Nucleus accumbens (tissue), 56 donors: ENCODE results near the gene MTERF4.

Experiments used
- DNase-seq, 56 donors: peaks; one replicate each; lab custom pipeline; 2025; lab: John Stamatoyannopoulos, UW

The MTERF4 gene

DNA sequence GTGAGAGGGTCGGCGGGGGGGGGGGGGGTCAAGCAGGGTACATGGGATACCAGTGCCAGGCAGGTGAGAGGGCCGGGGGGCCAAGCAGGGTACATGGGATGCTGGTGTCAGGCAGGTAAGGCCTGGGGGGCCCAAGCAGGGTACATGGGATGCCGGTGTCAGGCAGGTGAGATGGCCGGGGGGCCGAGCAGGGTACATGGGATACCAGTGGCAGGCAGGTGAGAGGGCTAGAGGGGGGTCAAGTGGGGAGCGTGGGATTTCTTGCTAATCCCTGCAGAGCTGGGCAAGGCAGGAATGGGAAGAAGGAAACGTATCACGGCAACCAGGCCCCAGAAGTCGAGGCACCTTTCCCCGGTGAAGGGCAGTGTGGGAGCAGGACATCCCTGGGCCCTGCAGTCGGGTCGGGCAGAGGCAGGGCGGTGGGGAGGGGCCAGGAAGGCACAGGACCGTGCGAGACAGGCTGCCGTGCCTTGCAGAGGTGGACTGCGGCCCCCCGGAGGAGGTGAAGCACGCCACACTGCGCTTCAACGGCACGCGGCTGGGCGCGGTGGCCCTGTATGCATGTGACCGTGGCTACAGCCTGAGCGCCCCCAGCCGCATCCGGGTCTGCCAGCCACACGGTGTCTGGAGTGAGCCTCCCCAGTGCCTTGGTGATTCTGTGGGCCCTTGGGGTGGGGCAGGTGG is 49.3 kb downstream of the MTERF4 start:
- no peak for DNase-seq

DNA sequence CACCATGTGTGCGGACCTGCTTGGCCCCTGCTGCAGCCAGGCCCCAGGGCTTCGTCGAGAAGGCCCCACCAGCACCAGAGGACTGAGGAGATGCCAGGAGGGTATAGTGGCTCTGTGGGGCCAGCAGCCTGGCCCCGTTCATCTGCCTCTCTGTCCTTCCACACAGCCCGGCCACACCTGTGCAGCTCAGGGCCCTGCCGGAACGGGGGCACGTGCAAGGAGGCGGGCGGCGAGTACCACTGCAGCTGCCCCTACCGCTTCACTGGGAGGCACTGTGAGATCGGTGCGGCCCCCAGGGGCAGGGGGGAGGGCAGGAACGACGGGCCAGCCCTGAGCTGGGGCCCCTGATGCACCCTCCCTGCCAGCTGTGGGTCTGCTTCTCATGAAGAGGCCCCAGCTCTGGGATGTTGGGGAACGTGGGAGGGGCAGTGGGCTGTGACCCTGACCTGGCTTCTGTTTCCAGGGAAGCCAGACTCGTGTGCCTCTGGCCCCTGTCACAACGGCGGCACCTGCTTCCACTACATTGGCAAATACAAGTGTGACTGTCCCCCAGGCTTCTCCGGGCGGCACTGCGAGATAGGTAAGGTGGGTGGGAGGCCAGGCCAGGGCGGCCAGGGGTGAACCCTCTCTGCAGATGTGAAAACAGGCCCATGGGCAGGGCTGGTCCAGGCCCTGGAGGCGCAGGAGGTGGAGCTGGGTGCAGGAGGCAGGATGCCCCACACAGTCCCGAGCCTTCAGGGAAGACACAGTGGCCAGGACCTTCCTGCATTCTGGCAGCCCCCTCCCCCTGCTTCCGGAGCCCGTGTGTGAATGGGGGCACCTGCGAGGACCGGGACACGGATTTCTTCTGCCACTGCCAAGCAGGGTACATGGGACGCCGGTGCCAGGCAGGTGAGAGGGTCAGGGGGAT is 50.3 kb downstream of the MTERF4 start:
- no peak for DNase-seq

DNA sequence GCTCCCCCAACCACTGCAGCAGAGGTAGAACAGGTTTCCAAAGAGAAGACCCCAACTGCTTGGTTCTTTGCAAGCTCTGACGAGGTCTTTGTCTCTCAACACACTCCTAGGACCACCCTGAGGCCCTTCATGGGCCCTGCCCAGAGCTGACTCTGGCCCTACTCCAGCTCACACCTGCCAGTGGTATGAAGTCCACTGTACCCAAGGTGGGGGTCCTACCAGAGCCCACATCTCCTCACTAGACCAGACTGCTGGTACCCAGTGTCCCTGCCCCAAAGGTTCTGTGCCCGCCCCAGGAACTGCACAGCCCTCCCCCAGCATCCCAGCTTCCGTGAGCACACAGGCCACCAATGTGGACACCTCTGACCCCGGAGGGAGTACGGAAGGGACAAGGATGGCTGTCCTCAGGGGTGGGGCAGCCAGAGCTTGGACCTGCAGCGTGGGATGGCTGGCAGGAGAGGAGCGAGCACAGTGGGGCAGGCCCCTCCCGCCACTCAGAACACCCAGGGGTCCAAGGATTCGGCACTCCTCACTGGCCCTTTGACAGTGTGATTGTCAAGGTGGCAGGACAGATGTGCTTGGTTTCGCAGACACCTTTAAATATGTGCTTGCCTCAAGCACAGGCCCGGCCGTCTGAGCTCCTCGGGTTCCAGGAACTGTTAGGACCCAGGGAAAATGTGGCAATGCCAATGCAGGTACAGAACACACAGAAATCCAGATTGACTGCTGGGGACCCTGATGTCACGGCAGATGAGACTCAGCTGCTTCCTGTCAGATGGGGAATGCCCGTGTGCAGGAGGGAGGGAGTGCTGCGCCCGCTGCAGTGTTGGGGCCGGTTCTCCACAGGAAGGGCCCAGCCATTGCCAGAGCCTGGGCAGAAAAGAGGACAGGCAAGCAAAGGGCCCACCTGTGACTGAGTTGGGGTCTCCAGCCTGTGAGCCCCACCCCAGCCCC is 51.2 kb downstream of the MTERF4 start:
- no peak for DNase-seq

DNA sequence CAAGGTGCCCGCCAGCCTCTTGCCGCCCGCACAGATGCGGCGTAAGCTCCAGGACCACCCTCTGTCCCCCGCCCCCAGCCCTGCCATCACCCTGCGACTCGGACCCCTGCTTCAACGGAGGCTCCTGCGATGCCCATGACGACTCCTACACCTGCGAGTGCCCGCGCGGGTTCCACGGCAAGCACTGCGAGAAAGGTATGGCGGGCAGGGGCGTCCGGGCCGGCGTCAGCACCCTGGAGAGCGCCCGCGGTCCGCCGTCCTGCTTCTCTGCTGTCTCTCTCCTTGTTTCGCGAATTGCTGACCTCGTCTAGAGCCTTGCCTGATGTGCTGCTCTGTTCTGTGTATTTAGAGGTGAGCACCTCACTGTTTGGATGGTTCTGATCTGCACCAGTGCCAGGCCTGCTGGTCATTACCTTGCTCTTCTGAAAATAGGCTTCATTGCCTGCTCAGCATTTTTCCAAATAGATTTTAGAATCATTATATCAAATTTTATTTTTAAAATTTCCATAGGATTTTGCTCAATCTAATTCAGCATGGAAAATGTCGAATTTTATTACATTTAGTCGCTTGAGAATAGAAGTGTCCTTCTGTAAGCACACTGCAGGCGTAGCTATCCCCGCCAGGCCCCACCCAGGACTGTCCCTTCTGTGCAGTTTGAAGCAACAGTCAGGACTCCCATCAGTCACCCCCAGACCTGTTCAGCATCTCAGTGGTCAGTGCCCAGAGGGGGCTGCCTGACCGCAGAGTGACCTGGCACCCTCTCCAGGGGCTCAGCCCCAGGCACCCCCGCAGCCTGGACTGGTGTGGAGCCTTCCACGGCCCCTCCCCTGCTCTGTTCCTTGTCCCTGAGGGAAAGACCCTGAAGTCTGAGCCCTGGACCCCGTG is 52.1 kb downstream of the MTERF4 start:
- no peak for DNase-seq

DNA sequence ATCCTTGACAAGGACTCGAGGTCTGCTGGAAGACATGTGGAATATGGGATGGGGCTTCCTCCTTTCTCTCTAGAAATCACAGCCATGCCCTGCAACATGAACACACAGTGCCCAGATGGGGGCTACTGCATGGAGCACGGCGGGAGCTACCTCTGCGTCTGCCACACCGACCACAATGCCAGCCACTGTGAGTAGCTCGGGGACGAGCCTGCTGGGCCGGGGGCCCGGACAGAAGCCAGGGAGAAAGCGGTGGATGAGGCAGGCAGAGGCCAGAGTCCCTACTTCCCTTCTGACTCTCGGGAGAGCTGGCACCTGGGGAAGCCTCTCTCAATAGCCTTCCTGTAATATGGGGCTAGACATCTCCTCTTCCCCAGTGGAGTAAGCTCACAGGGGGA is 53.1 kb downstream of the MTERF4 start:
- DNase-seq = no peak

DNA sequence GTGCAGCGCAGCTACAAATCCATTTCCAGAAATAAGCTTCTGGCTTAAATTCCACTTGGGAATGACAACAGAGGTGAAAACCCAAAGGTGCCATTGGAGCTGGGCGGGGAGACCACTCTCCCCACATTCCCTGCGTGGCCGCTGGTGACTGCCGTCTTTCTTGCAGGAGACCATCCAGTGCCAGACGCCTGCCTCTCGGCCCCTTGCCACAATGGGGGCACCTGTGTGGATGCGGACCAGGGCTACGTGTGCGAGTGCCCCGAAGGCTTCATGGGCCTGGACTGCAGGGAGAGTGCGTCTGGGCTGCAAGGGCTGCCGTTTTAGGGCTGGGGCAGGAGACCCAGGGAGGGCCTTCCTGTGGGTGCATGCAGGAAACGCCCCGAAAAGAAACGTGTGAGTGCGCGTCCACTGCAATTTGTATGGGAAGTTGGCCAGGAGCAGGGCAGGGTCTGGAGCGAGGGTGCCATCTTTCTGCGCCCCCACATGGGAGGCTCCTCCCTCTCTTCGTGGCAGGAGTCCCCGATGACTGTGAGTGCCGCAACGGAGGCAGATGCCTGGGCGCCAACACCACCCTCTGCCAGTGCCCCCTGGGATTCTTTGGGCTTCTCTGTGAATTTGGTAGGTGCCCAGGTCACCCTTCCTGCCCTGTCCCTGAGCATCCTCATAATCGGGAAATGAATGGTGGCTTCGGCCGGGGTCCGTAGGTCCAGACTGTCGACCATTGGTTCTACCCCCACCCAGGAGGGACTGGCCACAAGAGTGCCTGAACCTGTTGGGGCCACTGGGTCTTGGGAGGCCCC is 53.7 kb downstream of the MTERF4 start:
- no peak for DNase-seq

DNA sequence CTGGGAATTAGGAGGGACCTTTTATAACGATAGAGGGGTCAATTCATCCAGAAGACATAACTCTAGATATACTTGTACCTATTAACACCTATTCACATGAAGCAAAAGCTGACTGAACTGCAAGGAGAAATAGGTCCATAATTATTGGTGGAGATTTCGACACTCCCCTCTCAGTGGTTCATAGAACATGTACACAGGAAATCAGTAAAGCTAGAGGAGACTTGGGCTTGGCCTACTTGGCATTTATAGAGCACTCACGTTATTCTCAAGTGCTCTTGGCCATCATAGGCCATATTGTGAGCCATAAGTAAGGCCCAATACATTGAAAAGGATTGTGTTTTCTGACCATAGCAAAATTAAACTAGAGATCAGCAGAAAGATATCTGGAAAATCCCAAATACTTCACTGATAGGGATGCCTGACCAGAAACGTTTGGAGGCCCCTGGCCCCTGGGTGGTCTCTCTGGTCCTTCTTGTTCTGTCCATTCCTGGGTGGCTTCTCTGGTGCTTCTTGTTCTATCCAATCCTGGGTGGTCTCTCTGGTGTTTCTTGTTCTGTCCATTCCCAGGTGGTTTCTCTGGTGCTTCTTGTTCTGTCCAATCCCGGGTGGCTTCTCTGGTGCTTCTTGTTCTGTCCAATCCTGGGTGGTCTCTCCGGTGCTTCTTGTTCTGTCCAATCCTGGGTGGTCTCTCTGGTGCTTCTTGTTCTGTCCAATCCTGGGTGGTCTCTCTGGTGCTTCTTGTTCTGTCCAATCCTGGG is 54.7 kb downstream of the MTERF4 start:
- no peak for DNase-seq
